ENCODE measurements around the gene BEND7. TPM values are rescaled to one million over a fixed set of nuclear protein-coding genes. Genes with fewer than 3 reads are reported as not detected.

BEND7 gene
- total and polyA plus RNA-seq, 4 donors = 4.9 to 27.6 (median 10.4) TPM

DNA sequence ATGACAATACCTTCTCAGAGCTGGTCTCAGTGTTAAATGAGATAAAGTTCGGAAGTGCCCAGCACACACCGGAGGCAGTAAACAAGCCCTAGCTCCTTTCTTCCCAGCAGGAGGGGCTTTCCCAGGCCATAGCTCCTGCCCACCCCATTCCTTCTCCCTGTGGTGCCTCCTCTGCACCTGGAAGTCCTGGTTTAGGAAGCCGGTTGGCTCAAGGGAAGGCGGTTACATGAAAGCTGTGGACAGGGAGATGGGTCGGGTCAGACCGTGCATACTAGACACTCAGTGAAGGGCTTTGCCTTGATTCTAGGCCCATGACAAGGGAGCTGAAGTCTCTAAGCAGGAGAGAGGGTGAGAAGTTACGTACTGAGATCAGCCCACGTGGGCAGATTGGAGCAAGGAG, 8.6 kb downstream of the BEND7 start:
- Histone ChIP-seq H3K9me3 (ENCODE audit: control insufficient read depth in 4 of 4, insufficient read depth in 3 of 4, low read length in 3 of 4) (no peaks in the 10 kb centered on the region), H3K4me1 (ENCODE audit: control insufficient read depth in 5 of 5, insufficient read depth in 5 of 5, low read length in 5 of 5) (peaks cover 0 to 4% (median 3%) of the 10 kb centered on the region in 5 donors), H3K27me3 (ENCODE audit: control insufficient read depth in 3 of 3, insufficient read depth in 3 of 3, low read length in 2 of 3) (no peaks in the 10 kb centered on the region), H3K4me3 (no peak overlapping the region), H3K27ac (ENCODE audit: low read depth in 1 of 2, low read length in 1 of 2) (no peak overlapping the region), H3K36me3 (ENCODE audit: control insufficient read depth in 4 of 4, insufficient read depth in 4 of 4, low read length in 4 of 4) (peaks cover 0 to 2% (median under 1%) of the 10 kb centered on the region in 4 donors), H3K9ac (ENCODE audit: insufficient read depth in 1 of 2, low read length in 2 of 2) (no peak overlapping the region)
- DNase-seq = no peak
- 93 to 94% methylated on average over 8 of the region's 8 CpGs for WGBS, 2 donors
- ATAC-seq (ENCODE audit: insufficient read depth, low FRiP score) = no peak
- TF ChIP-seq, protein P1, sequence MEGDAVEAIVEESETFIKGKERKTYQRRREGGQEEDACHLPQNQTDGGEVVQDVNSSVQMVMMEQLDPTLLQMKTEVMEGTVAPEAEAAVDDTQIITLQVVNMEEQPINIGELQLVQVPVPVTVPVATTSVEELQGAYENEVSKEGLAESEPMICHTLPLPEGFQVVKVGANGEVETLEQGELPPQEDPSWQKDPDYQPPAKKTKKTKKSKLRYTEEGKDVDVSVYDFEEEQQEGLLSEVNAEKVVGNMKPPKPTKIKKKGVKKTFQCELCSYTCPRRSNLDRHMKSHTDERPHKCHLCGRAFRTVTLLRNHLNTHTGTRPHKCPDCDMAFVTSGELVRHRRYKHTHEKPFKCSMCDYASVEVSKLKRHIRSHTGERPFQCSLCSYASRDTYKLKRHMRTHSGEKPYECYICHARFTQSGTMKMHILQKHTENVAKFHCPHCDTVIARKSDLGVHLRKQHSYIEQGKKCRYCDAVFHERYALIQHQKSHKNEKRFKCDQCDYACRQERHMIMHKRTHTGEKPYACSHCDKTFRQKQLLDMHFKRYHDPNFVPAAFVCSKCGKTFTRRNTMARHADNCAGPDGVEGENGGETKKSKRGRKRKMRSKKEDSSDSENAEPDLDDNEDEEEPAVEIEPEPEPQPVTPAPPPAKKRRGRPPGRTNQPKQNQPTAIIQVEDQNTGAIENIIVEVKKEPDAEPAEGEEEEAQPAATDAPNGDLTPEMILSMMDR (IDR thresholded peaks at IDR 0.05; ENCODE audit: control extremely low read depth, extremely low read depth) = no peak

DNA sequence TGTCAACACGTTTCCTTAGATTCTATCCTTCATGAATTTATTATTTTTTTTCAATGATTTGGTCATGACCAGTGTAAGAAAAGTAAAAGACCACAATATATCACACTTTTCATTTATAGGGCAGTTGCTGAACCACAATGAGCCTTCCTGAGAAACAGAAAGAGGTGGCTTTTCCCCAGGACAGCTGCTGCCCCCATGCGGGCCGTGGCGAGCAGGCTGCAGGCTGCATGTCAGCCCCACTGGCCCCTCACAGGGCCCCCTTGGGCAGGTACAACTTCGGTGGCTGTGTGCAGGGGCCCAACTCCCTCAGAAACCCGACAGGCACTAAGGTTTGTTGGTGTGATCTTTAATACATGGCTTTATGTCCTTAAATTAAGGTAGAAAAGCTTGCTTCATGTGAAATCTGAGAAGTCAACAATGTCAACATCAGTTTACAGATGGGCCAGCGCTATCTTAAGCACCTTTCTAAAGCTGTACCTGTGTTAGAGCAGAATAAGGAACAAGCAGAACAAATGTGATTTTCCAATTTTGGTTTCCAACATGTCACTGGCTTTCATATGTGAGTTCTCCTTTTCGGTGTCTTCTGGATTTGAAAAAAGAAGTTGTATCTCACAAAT, 10.6 kb downstream of the BEND7 start:
- ATAC-seq (ENCODE audit: insufficient read depth, low FRiP score) = no peak
- H3K27ac ChIP-seq (ENCODE audit: low read depth in 1 of 2, low read length in 1 of 2) = no peak overlapping the region
- peak; percentile 18 to 39 (median 34) for DNase-seq
- H3K27me3 ChIP-seq (ENCODE audit: control insufficient read depth in 3 of 3, insufficient read depth in 3 of 3, low read length in 2 of 3) = no peaks in the 10 kb centered on the region
- peaks cover 0 to 2% (median under 1%) of the 10 kb centered on the region in 4 donors for H3K36me3 ChIP-seq (ENCODE audit: control insufficient read depth in 4 of 4, insufficient read depth in 4 of 4, low read length in 4 of 4)
- TF ChIP-seq, protein P1 (IDR thresholded peaks at IDR 0.05; ENCODE audit: control extremely low read depth, extremely low read depth) = no peak
- peaks cover 0 to 2% (median 0%) of the 10 kb centered on the region in 5 donors for H3K4me1 ChIP-seq (ENCODE audit: control insufficient read depth in 5 of 5, insufficient read depth in 5 of 5, low read length in 5 of 5)
- 58 to 75% methylated on average over 8 of the region's 8 CpGs for WGBS, 2 donors
- no peaks in the 10 kb centered on the region for H3K9me3 ChIP-seq (ENCODE audit: control insufficient read depth in 4 of 4, insufficient read depth in 3 of 4, low read length in 3 of 4)
- H3K4me3 ChIP-seq = no peak overlapping the region
- no peak overlapping the region for H3K9ac ChIP-seq (ENCODE audit: insufficient read depth in 1 of 2, low read length in 2 of 2)

DNA sequence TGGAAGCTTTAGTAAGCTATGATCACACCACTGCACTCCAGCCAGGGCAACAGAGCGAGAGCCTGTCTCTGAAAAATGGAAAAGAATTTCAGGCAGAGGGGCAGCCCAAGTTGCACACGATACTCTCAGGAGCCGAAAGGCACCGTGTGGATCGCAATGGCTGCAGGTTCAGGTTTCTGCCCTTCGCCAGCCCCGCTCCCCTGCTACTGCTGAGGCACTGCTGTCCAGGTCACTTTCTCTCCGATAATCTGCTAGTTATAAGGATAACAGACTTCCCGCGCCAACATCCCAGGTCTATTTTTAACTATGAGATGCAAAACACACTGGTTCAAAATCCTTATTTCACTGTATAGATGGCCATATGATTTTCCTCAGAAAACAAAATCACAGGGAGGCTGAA, 11.1 kb downstream of the BEND7 start:
- H3K9me3 ChIP-seq (ENCODE audit: control insufficient read depth in 4 of 4, insufficient read depth in 3 of 4, low read length in 3 of 4) = no peaks in the 10 kb centered on the region
- H3K27me3 ChIP-seq (ENCODE audit: control insufficient read depth in 3 of 3, insufficient read depth in 3 of 3, low read length in 2 of 3) = no peaks in the 10 kb centered on the region
- no peak overlapping the region for H3K4me3 ChIP-seq
- no peak overlapping the region for H3K27ac ChIP-seq (ENCODE audit: low read depth in 1 of 2, low read length in 1 of 2)
- TF ChIP-seq, protein P1 (IDR thresholded peaks at IDR 0.05; ENCODE audit: control extremely low read depth, extremely low read depth) = no peak
- peaks cover 0 to 2% (median under 1%) of the 10 kb centered on the region in 4 donors for H3K36me3 ChIP-seq (ENCODE audit: control insufficient read depth in 4 of 4, insufficient read depth in 4 of 4, low read length in 4 of 4)
- ATAC-seq (ENCODE audit: insufficient read depth, low FRiP score) (no peak), DNase-seq (no peak)
- H3K9ac ChIP-seq (ENCODE audit: insufficient read depth in 1 of 2, low read length in 2 of 2) = no peak overlapping the region
- WGBS, 2 donors = 94% methylated on average over 10 of the region's 10 CpGs
- peaks cover 0 to 2% (median 0%) of the 10 kb centered on the region in 5 donors for H3K4me1 ChIP-seq (ENCODE audit: control insufficient read depth in 5 of 5, insufficient read depth in 5 of 5, low read length in 5 of 5)

DNA sequence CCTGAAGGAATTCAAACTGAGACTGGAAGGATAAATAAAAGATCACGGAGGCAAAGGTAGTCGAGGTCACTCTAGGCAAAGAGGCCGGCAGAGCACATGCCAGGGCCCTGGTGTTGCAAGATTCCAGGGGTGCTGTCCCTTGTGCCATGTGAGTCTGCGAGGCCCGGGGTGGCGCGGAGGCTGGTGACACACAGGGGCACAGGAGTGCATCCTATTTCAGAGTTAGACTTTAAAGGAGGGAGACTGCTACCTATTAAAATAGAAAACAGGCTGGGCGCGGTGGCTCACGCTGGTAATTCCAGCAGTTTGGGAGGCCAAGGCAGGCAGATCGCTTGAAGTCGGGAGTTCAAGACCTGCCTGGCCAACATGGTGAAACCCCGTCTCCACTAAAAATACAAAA, 12.6 kb downstream of the BEND7 start:
- WGBS, 2 donors = 87 to 89% methylated on average over 13 of the region's 13 CpGs

More for the DNA sequence above, 12.6 kb downstream of the BEND7 start:
- no peak overlapping the region for H3K27ac ChIP-seq (ENCODE audit: low read depth in 1 of 2, low read length in 1 of 2)
- DNase-seq (no peak), ATAC-seq (ENCODE audit: insufficient read depth, low FRiP score) (no peak)
- no peaks in the 10 kb centered on the region for H3K27me3 ChIP-seq (ENCODE audit: control insufficient read depth in 3 of 3, insufficient read depth in 3 of 3, low read length in 2 of 3)
- H3K9me3 ChIP-seq (ENCODE audit: control insufficient read depth in 4 of 4, insufficient read depth in 3 of 4, low read length in 3 of 4) = no peaks in the 10 kb centered on the region
- no peak overlapping the region for H3K9ac ChIP-seq (ENCODE audit: insufficient read depth in 1 of 2, low read length in 2 of 2)
- TF ChIP-seq, protein P1 (IDR thresholded peaks at IDR 0.05; ENCODE audit: control extremely low read depth, extremely low read depth) = no peak
- H3K4me1 ChIP-seq (ENCODE audit: control insufficient read depth in 5 of 5, insufficient read depth in 5 of 5, low read length in 5 of 5) = peaks cover 0 to 2% (median 0%) of the 10 kb centered on the region in 5 donors
- peaks cover 0 to 2% (median under 1%) of the 10 kb centered on the region in 4 donors for H3K36me3 ChIP-seq (ENCODE audit: control insufficient read depth in 4 of 4, insufficient read depth in 4 of 4, low read length in 4 of 4)
- no peak overlapping the region for H3K4me3 ChIP-seq

All from lung (tissue), 12 donors.